GM15510 (cell line): Measurements from ENCODE around the gene CRLF2.

Source experiments
- POLR2A ChIP-seq: IDR thresholded peaks from 3 replicates; pipeline ENCODE4 v1.6.1; 2011; ENCODE audit warnings: borderline replicate concordance; ENCODE audit not compliant: insufficient read length; ENCODE audit errors: extremely low read depth

CRLF2 gene

GRCh38 chrX:1222531-1223241 is 10.2 kb upstream of the CRLF2 start:
- TF ChIP-seq POLR2A = no peak

GRCh38 chrX:1221296-1221845 is 8.9 kb upstream of the CRLF2 start:
- TF ChIP-seq POLR2A = no peak

- no peak for TF ChIP-seq POLR2A
Measured at GRCh38 chrX:1218286-1218685, 5.8 kb upstream of the CRLF2 start.

- no peak for TF ChIP-seq POLR2A
Measured at GRCh38 chrX:1215123-1215823, 2.8 kb upstream of the CRLF2 start.

GRCh38 chrX:1213971-1214370 is 1.5 kb upstream of the CRLF2 start:
- TF ChIP-seq POLR2A = no peak

- TF ChIP-seq POLR2A = no peak
Measured at GRCh38 chrX:1210844-1211243, 1.6 kb downstream of the CRLF2 start.

GRCh38 chrX:1207496-1208025 is 4.9 kb downstream of the CRLF2 start:
- no peak for TF ChIP-seq POLR2A

GRCh38 chrX:1205681-1206611 is 6.5 kb downstream of the CRLF2 start:
- TF ChIP-seq POLR2A = no peak

GRCh38 chrX:1202251-1202650 is 10.2 kb downstream of the CRLF2 start:
- TF ChIP-seq POLR2A = no peak

GRCh38 chrX:1196436-1196835 is 16.0 kb downstream of the CRLF2 start:
- no peak for TF ChIP-seq POLR2A

- TF ChIP-seq POLR2A = no peak
Measured at GRCh38 chrX:1190596-1191145, 21.8 kb downstream of the CRLF2 start.

GRCh38 chrX:1185561-1185960 is 26.9 kb downstream of the CRLF2 start:
- TF ChIP-seq POLR2A = no peak

GRCh38 chrX:1182211-1182610 is 30.2 kb downstream of the CRLF2 start:
- TF ChIP-seq POLR2A = no peak

- TF ChIP-seq POLR2A = no peak
Measured at GRCh38 chrX:1181170-1181569, 31.3 kb downstream of the CRLF2 start.
